ENCODE data around the gene DDX59.

Gene DDX59

GRCh38 chr1:200660719-200661118, 9.0 kb downstream of the DDX59 start:
- Histone ChIP-seq H2AFZ (ENCODE audit: low read length) (no peak overlapping the region), H3K27ac (ENCODE audit: low read length) (peak overlapping the region; percentile 28; the same call in 1 of the 2 replicates), H3K36me3 (replicated peaks; ENCODE audit: insufficient read depth, low read length) (peaks cover 26% of the 10 kb centered on the region), H3K9me2 (replicated peaks; ENCODE audit: insufficient read depth, low read length) (no peaks in the 10 kb centered on the region), H3F3A (ENCODE audit: insufficient read depth, low read length) (0 out of 2 replicates have a peak, but pooled peaks cover 9% of the 10 kb centered on the region), H3K4me3 (ENCODE audit: low read length) (no peak overlapping the region), H3K4me2 (ENCODE audit: low read depth, low read length) (no peak overlapping the region), H3K27me3 (replicated peaks; ENCODE audit: insufficient read depth, low read length) (no peaks in the 10 kb centered on the region), H3K9ac (ENCODE audit: low read length) (no peak overlapping the region), H3K4me1 (ENCODE audit: low read length) (peaks cover 12% of the 10 kb centered on the region; the same call in 1 of the 2 replicates), H3K9me3 (replicated peaks; ENCODE audit: insufficient read depth, low read length) (no peaks in the 10 kb centered on the region), H4K20me1 (ENCODE audit: insufficient read depth, low read length) (no peaks in the 10 kb centered on the region), H3K79me2 (ENCODE audit: low read length) (peaks cover 59% of the 10 kb centered on the region)
- TF ChIP-seq EZH2 (optimal IDR thresholded peaks at IDR 0.05; ENCODE audit: low read depth, low read length) (no peak), EZH2phosphoT487 (IDR thresholded peaks at IDR 0.05; ENCODE audit: low read length) (no peak), CTCF (IDR thresholded peaks at IDR 0.05; ENCODE audit: low read length) (no peak)
- DNase-seq, result no peak

- Histone ChIP-seq H2AFZ (ENCODE audit: low read length) (no peak overlapping the region), H3K79me2 (ENCODE audit: low read length) (peaks cover 50% of the 10 kb centered on the region), H3K27me3 (replicated peaks; ENCODE audit: insufficient read depth, low read length) (no peaks in the 10 kb centered on the region), H4K20me1 (ENCODE audit: insufficient read depth, low read length) (no peaks in the 10 kb centered on the region), H3K4me1 (ENCODE audit: low read length) (peaks cover 16% of the 10 kb centered on the region; the same call in 1 of the 2 replicates), H3K36me3 (replicated peaks; ENCODE audit: insufficient read depth, low read length) (peaks cover 23% of the 10 kb centered on the region), H3K4me3 (ENCODE audit: low read length) (no peak overlapping the region), H3K9ac (ENCODE audit: low read length) (no peak overlapping the region), H3K9me3 (replicated peaks; ENCODE audit: insufficient read depth, low read length) (no peaks in the 10 kb centered on the region), H3K27ac (ENCODE audit: low read length) (no peak overlapping the region), H3K9me2 (replicated peaks; ENCODE audit: insufficient read depth, low read length) (no peaks in the 10 kb centered on the region), H3F3A (ENCODE audit: insufficient read depth, low read length) (0 out of 2 replicates have a peak, but pooled peaks cover 9% of the 10 kb centered on the region), H3K4me2 (ENCODE audit: low read depth, low read length) (no peak overlapping the region)
- no peak for DNase-seq
- no peak for TF ChIP-seq EZH2phosphoT487 (IDR thresholded peaks at IDR 0.05; ENCODE audit: low read length)
Observed at GRCh38 chr1:200659269-200659668, 10.4 kb downstream of the DDX59 start.

GRCh38 chr1:200658037-200658818, 11.5 kb downstream of the DDX59 start:
- H3K27me3 ChIP-seq (replicated peaks; ENCODE audit: insufficient read depth, low read length), result no peaks in the 10 kb centered on the region
- H3K4me3 ChIP-seq (ENCODE audit: low read length), result no peak overlapping the region
- no peak overlapping the region for H3K4me2 ChIP-seq (ENCODE audit: low read depth, low read length)
- TF ChIP-seq CTCF (IDR thresholded peaks at IDR 0.05; ENCODE audit: low read length) (no peak), EZH2phosphoT487 (IDR thresholded peaks at IDR 0.05; ENCODE audit: low read length) (no peak), EZH2 (optimal IDR thresholded peaks at IDR 0.05; ENCODE audit: low read depth, low read length) (no peak)
- 0 out of 2 replicates have a peak, but pooled peaks cover 9% of the 10 kb centered on the region for H3F3A ChIP-seq (ENCODE audit: insufficient read depth, low read length)
- H3K27ac ChIP-seq (ENCODE audit: low read length), result no peak overlapping the region
- H3K9me3 ChIP-seq (replicated peaks; ENCODE audit: insufficient read depth, low read length), result no peaks in the 10 kb centered on the region
- H3K79me2 ChIP-seq (ENCODE audit: low read length), result peaks cover 45% of the 10 kb centered on the region
- H3K4me1 ChIP-seq (ENCODE audit: low read length), result peaks cover 17% of the 10 kb centered on the region; the same call in 1 of the 2 replicates
- no peaks in the 10 kb centered on the region for H3K9me2 ChIP-seq (replicated peaks; ENCODE audit: insufficient read depth, low read length)
- no peak for DNase-seq
- H3K9ac ChIP-seq (ENCODE audit: low read length), result no peak overlapping the region
- H4K20me1 ChIP-seq (ENCODE audit: insufficient read depth, low read length), result no peaks in the 10 kb centered on the region
- peaks cover 20% of the 10 kb centered on the region for H3K36me3 ChIP-seq (replicated peaks; ENCODE audit: insufficient read depth, low read length)
- H2AFZ ChIP-seq (ENCODE audit: low read length), result no peak overlapping the region

GRCh38 chr1:200654660-200655059, 15.0 kb downstream of the DDX59 start:
- peaks cover 9% of the 10 kb centered on the region; the same call in 1 of the 2 replicates for H3K4me1 ChIP-seq (ENCODE audit: low read length)
- TF ChIP-seq EZH2 (optimal IDR thresholded peaks at IDR 0.05; ENCODE audit: low read depth, low read length) (no peak), CTCF (IDR thresholded peaks at IDR 0.05; ENCODE audit: low read length) (no peak), EZH2phosphoT487 (IDR thresholded peaks at IDR 0.05; ENCODE audit: low read length) (no peak)
- peaks cover 20% of the 10 kb centered on the region for H3K79me2 ChIP-seq (ENCODE audit: low read length)
- H4K20me1 ChIP-seq (ENCODE audit: insufficient read depth, low read length), result no peaks in the 10 kb centered on the region
- H2AFZ ChIP-seq (ENCODE audit: low read length), result no peak overlapping the region
- no peak overlapping the region for H3K27ac ChIP-seq (ENCODE audit: low read length)
- no peak for DNase-seq
- no peaks in the 10 kb centered on the region for H3K9me2 ChIP-seq (replicated peaks; ENCODE audit: insufficient read depth, low read length)
- H3K9ac ChIP-seq (ENCODE audit: low read length), result no peak overlapping the region
- H3K4me2 ChIP-seq (ENCODE audit: low read depth, low read length), result no peak overlapping the region
- H3K9me3 ChIP-seq (replicated peaks; ENCODE audit: insufficient read depth, low read length), result no peaks in the 10 kb centered on the region
- H3K27me3 ChIP-seq (replicated peaks; ENCODE audit: insufficient read depth, low read length), result no peaks in the 10 kb centered on the region
- H3K4me3 ChIP-seq (ENCODE audit: low read length), result no peak overlapping the region
- no peaks in the 10 kb centered on the region for H3F3A ChIP-seq (ENCODE audit: insufficient read depth, low read length)
- peaks cover 13% of the 10 kb centered on the region for H3K36me3 ChIP-seq (replicated peaks; ENCODE audit: insufficient read depth, low read length)
